ENCODE data around the gene BRWD1. TPM values are rescaled to one million over a fixed set of nuclear protein-coding genes. Genes with fewer than 3 reads are reported as not detected.
"Not testable (repeated sequence)": the region's sequence is repeated elsewhere in the genome, so short reads cannot be mapped to it uniquely, and the experiment has no call there.

BRWD1 gene
- total RNA-seq, 2 donors from 2014 or later: 31.8 to 46.8 TPM

DNA sequence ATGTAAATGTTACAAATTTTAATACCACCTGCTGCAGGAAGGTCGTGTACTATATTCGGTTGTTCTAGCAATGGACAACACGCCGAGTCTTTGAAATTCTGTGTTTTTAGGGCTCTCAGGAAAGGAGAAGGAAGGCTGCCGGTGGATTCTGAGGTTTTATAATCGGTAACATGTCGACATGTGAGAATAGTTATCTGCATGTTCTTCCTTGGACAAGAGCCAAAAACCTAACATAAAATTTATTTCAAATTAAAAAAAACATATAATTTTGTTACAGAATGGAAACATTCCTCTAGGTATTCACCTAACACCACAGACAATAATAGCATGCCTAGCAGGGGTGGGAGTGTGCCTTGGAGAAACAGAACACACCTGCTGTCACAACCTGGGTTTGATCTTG, 135.0 kb downstream of the BRWD1 start:
- H3K27me3 Mint-ChIP-seq: no peaks in the 10 kb centered on the region
- peaks cover 26% of the 10 kb centered on the region for H3K36me3 Mint-ChIP-seq
- no peaks in the 10 kb centered on the region for H3K9me3 Mint-ChIP-seq
- H3K27ac Mint-ChIP-seq: no peak overlapping the region
- H3K4me3 Mint-ChIP-seq: no peak overlapping the region
- DNase-seq (ENCODE audit: low spot score) (no peak), ATAC-seq (no peak)
- peaks cover 19 to 29% of the 10 kb centered on the region in 2 donors for H3K4me1 Mint-ChIP-seq (ENCODE audit: low read depth in 2 of 2)

DNA sequence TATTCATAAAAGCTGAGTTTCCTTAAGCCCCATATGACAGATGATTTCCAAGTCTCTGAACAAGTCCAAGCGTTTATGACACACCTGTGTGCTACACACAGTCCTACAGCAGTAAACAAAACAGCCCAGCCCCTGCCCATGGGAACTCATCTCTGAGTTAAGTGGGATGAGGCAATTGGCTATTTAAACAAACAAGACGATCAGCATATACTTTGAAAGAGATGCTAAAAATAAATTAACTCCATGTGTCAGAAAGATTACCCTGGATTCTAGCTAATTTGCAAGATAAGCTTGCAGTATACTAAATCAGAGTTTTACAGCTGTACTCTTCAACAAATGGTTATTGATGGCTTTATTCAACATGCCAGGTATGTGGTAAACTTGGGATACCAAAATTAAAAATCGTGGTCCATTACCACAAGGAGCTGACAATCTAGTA, 137.1 kb downstream of the BRWD1 start:
- H3K27me3 Mint-ChIP-seq: no peaks in the 10 kb centered on the region
- no peak for ATAC-seq
- H3K27ac Mint-ChIP-seq: no peak overlapping the region
- peaks cover 20% of the 10 kb centered on the region for H3K36me3 Mint-ChIP-seq
- no peak overlapping the region for H3K4me3 Mint-ChIP-seq
- no peaks in the 10 kb centered on the region for H3K9me3 Mint-ChIP-seq
- no peak for DNase-seq (ENCODE audit: low spot score)
- H3K4me1 Mint-ChIP-seq (ENCODE audit: low read depth in 2 of 2): peaks cover 10 to 16% of the 10 kb centered on the region in 2 donors

DNA sequence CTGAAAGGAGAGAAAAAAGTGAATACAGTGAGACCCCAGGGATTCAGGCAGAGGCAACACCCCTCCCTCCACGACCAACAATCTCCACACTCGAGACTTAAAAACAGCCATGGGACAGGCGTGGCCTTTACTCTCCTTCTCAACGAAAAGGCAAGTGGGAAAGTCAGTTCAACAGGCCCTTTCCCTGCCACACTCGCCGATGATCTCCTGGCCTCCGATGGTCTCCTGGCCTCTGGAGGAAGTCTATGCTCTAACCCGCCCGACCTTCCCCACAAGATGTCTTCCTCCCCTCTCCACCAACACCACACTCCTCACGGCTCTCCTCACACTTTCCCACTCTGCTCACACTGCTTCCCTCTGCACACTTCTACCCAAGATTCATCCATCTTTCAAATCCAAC, 137.8 kb downstream of the BRWD1 start:
- H3K4me1 Mint-ChIP-seq (ENCODE audit: low read depth in 2 of 2): peaks cover 8 to 14% of the 10 kb centered on the region in 2 donors
- H3K27me3 Mint-ChIP-seq: no peaks in the 10 kb centered on the region
- ATAC-seq (no peak), DNase-seq (ENCODE audit: low spot score) (no peak)
- H3K4me3 Mint-ChIP-seq: no peak overlapping the region
- H3K36me3 Mint-ChIP-seq: peaks cover 20% of the 10 kb centered on the region
- H3K9me3 Mint-ChIP-seq: no peaks in the 10 kb centered on the region
- H3K27ac Mint-ChIP-seq: no peak overlapping the region

DNA sequence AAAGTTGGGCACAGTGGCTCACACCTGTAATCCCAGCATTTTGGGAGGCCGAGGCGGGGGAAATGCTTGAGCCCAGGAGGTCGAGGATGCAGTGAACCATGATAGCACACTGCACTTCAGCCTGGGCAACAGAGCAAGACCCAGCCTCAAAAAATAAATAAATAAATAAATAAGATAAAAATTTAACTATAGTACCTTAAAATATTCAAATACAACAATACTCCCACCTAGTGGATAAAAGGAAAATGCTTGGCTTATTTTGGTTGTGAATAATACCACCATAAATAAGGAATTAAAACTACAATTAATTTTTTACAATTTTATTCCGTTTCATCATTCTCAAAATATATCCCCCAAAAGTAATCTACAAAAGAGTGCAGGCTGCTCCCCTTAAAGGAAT, 138.3 kb downstream of the BRWD1 start:
- peaks cover 16% of the 10 kb centered on the region for H3K36me3 Mint-ChIP-seq
- peaks cover 6 to 9% of the 10 kb centered on the region in 2 donors for H3K4me1 Mint-ChIP-seq (ENCODE audit: low read depth in 2 of 2)
- DNase-seq (ENCODE audit: low spot score): no peak
- no peak for ATAC-seq
- no peak overlapping the region for H3K27ac Mint-ChIP-seq
- H3K9me3 Mint-ChIP-seq: no peaks in the 10 kb centered on the region
- H3K27me3 Mint-ChIP-seq: no peaks in the 10 kb centered on the region
- H3K4me3 Mint-ChIP-seq: no peak overlapping the region

DNA sequence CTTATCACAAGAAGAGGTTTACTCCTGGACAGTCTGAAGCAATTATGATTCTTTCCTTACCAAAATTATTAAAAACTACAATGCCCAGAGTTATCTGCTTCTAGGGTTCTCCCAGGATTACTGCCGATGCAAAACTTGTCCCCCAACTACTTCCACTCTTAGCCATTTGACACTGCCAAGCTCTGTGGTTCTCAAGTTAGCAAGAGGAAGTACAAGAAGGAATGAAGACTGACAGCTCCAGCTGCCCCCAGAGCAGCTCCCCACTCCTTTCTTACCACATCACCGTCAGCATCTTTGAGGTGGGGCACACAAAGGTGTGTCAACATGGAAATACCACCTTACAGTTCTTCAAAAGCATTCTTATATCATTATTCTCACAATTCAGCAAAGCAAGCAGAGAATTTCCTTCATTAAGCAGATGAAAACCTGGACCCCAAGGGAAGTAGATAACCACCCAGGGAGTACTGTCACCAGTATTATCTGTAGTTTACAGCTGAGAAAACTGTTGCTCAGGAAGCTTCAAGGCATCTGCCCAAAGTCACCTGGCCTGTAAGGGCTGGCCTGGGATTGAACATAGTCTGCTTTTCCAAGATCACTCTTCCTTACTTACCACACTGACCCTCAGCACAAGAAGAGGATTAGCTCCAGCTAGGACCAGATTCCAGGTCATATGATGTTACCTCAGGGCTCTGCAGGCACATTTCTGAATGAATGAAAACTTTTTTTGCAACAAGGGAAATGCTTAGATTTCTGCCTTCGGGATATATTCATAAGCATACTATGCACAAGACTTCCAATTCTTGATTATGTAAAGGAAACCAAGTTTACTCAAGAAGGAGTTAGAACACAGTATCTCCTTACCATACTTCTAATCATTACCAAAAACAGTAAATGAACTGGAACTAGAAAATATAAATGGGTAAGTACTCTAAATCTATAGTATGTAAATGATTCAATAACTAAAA, 139.4 kb downstream of the BRWD1 start:
- ATAC-seq (no peak), DNase-seq (ENCODE audit: low spot score) (no peak)
- H3K27ac Mint-ChIP-seq: no peak overlapping the region
- peaks cover 11% of the 10 kb centered on the region for H3K36me3 Mint-ChIP-seq
- H3K4me1 Mint-ChIP-seq (ENCODE audit: low read depth in 2 of 2): peaks cover 3 to 6% of the 10 kb centered on the region in 2 donors
- H3K9me3 Mint-ChIP-seq: no peaks in the 10 kb centered on the region
- no peaks in the 10 kb centered on the region for H3K27me3 Mint-ChIP-seq
- H3K4me3 Mint-ChIP-seq: no peak overlapping the region

DNA sequence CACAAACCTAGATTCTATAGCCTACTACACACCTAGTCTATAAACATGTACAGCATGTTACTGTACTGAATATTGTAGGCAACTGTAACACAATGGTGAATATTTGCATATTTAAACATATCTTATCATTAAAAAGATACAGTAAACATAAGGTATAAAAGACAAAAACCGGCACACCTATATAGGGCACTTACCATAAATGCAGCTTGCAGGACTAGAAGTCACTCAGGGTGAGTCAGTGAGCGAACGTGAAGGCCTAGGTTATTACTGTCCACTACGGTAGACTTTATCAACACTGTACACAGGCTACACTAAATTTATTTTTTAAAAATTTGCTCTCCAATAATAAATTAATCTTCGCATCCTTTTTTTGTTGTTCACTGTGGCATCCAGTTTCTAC, 143.5 kb downstream of the BRWD1 start:
- no peaks in the 10 kb centered on the region for H3K9me3 Mint-ChIP-seq
- H3K4me1 Mint-ChIP-seq (ENCODE audit: low read depth in 2 of 2): peaks cover 0 to 3% of the 10 kb centered on the region in 2 donors

DNA sequence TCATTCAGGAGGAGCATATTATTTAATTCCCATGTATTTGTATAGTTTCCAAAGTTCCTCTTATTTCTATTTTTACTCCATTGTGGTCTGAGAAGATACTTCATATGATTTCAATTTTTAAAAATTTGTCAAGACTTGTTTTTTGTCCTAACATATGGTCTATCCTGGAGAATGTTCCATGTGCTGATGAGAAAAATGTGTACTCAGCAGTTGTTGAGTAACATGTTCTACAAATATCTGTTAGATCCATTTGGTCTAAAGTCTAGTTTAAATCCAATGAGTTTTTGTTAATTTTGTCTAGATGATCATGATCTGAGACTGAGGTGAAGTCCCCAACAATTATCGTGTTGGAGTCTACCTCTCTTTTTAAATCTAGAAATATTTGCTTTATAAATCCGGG, 144.6 kb downstream of the BRWD1 start:
- DNase-seq (ENCODE audit: low spot score) (no peak), ATAC-seq (no peak)
- H3K27ac Mint-ChIP-seq: no peak overlapping the region
- peaks cover 5% of the 10 kb centered on the region for H3K9me3 Mint-ChIP-seq
- peaks cover 5 to 10% of the 10 kb centered on the region in 2 donors for H3K27me3 Mint-ChIP-seq
- H3K4me1 Mint-ChIP-seq (ENCODE audit: low read depth in 2 of 2): peaks cover 0 to 3% of the 10 kb centered on the region in 2 donors
- no peak overlapping the region for H3K4me3 Mint-ChIP-seq
- peaks cover under 1% of the 10 kb centered on the region for H3K36me3 Mint-ChIP-seq

More for the DNA sequence above, 143.5 kb downstream of the BRWD1 start:
- no peaks in the 10 kb centered on the region for H3K36me3 Mint-ChIP-seq
- H3K4me3 Mint-ChIP-seq: no peak overlapping the region
- ATAC-seq (no peak), DNase-seq (ENCODE audit: low spot score) (no peak)
- peaks cover 4 to 9% of the 10 kb centered on the region in 2 donors for H3K27me3 Mint-ChIP-seq
- H3K27ac Mint-ChIP-seq: no peak overlapping the region

DNA sequence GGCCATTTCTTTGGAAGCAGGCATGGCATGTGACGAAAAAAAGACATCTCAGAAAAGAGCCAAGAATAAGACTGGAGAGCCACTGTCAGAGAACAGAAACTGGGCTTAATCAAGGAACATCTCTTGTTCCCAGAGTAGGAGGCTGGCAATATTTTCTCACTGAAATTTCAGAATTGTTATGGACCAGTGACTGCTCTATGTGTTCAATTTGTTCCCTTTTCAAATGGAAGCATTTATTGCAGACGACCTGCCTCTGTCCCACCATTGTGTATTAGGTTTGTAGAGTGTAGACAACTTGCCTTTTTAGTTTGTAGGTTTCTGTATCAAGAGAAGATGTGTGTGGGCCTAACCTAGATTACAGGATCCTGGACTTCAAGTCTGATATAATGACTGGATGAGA, 148.9 kb downstream of the BRWD1 start:
- peaks cover 10 to 17% of the 10 kb centered on the region in 2 donors for H3K27me3 Mint-ChIP-seq
- DNase-seq (ENCODE audit: low spot score) (no peak), ATAC-seq (no peak)
- H3K36me3 Mint-ChIP-seq: peaks cover 5% of the 10 kb centered on the region
- H3K27ac Mint-ChIP-seq: no peak overlapping the region
- H3K4me3 Mint-ChIP-seq: no peak overlapping the region
- no peaks in the 10 kb centered on the region for H3K4me1 Mint-ChIP-seq (ENCODE audit: low read depth in 2 of 2)
- peaks cover 10% of the 10 kb centered on the region for H3K9me3 Mint-ChIP-seq

DNA sequence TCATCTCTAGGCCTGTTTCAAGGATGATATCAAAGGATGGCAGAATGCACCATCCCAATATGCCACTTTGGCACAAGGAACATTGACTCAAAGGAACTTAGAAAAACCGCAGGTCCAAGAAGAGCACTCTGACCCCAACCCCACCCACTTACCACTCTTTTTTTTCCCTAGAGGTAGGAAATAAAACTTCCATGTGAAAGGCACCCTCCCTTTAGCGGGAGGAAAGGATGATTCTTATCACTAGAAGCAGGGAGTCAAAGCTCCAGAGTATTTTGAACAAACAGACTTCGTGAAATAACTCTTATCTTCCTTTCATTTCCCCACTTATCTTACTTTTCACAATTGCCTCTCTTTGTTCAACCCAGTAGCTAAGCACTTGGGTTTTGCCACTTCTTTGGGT, 152.4 kb downstream of the BRWD1 start:
- H3K4me3 Mint-ChIP-seq: no peak overlapping the region
- no peaks in the 10 kb centered on the region for H3K4me1 Mint-ChIP-seq (ENCODE audit: low read depth in 2 of 2)
- peaks cover 5% of the 10 kb centered on the region for H3K36me3 Mint-ChIP-seq

DNA sequence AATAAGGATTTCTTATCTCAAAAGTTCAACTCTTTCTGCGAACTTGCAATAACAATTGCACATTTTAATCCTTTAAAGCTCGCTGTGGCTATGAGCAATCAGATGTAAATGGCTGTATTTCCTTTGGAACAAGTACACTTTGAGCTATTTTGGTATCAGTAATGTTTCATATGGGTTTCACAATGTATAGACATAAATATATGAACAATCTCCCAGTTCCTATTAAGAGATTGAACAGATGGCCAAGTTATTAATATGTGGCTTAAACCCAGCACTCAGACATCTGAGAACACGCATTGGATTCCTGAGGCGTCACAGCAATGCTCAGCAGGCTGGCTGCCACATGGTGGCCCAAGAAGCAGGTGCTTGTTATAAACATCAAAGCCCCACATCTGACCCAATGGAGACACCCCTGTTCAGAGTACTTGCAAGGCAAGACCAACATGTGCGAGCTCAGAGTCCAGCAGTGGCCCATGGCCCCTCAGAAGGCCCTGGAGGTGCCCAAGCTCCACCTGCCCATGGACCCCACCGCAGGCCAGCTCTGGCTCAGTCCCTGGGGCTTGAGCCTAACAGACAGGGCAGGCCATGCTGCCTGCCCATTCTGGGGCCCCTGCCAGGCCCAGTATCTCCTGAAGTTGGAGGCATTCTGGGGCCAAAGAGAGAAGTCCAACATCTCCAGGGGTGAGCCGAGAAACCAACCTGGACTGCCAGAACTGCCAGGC, 153.9 kb downstream of the BRWD1 start:
- peaks cover 5% of the 10 kb centered on the region for H3K36me3 Mint-ChIP-seq
- no peak for ATAC-seq
- no peak overlapping the region for H3K4me3 Mint-ChIP-seq
- peaks cover 7% of the 10 kb centered on the region for H3K9me3 Mint-ChIP-seq
- H3K27me3 Mint-ChIP-seq: peaks cover 6 to 7% of the 10 kb centered on the region in 2 donors
- H3K4me1 Mint-ChIP-seq (ENCODE audit: low read depth in 2 of 2): no peaks in the 10 kb centered on the region
- DNase-seq (ENCODE audit: low spot score): no peak
- no peak overlapping the region for H3K27ac Mint-ChIP-seq

More for the DNA sequence above, 152.4 kb downstream of the BRWD1 start:
- Mint-ChIP-seq H3K9me3 (peaks cover 10% of the 10 kb centered on the region), H3K27me3 (peaks cover 10 to 12% of the 10 kb centered on the region in 2 donors), H3K27ac (no peak overlapping the region)
- DNase-seq (ENCODE audit: low spot score) (no peak), ATAC-seq (no peak)

DNA sequence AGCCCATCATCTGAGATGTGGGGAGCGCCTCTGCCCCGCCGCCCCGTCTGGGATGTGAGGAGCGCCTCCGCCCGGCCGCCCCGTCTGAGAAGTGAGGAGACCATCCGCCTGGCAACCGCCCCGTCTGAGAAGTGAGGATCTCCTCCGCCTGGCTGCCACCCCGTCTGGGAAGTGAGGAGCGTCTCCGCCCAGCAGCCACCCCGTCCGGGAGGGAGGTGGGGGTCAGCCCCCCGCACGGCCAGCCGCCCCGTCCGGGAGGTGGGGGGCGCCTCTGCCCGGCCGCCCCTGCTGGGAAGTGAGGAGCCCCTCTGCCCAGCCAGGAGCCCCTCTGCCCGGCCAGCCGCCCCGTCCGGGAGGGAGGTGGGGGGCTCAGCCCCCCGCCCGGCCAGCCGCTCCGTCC, 156.2 kb downstream of the BRWD1 start:
- not testable (repeated sequence) for H3K36me3 Mint-ChIP-seq; H3K4me3 Mint-ChIP-seq; H3K4me1 Mint-ChIP-seq (ENCODE audit: low read depth in 2 of 2); H3K27ac Mint-ChIP-seq; H3K27me3 Mint-ChIP-seq; DNase-seq (ENCODE audit: low spot score); ATAC-seq; H3K9me3 Mint-ChIP-seq

DNA sequence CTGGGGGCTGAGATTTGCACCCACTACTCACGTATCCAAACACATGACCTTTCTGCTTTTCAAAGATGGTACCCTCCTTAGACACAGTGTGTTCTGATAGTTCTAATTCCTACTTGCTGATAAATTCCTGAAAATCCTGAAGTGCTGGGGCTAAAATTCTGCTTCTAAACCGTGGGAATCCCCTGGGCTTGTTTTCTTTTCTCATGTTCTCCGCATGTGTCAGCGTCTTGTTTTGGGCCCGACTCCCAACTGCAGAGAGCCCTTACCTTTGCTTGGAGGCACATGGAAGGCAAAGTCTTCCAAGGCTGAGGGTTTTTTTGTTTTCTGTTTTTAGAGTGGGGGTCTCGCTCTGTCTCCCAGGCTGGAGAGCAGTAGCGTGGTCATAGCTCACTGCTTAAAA, 157.4 kb downstream of the BRWD1 start:
- Mint-ChIP-seq H3K27ac (no peak overlapping the region), H3K4me3 (no peak overlapping the region), H3K27me3 (peaks cover 0 to 4% of the 10 kb centered on the region in 2 donors), H3K9me3 (no peaks in the 10 kb centered on the region), H3K36me3 (no peaks in the 10 kb centered on the region), H3K4me1 (ENCODE audit: low read depth in 2 of 2) (no peaks in the 10 kb centered on the region)
- DNase-seq (ENCODE audit: low spot score) (no peak), ATAC-seq (no peak)

DNA sequence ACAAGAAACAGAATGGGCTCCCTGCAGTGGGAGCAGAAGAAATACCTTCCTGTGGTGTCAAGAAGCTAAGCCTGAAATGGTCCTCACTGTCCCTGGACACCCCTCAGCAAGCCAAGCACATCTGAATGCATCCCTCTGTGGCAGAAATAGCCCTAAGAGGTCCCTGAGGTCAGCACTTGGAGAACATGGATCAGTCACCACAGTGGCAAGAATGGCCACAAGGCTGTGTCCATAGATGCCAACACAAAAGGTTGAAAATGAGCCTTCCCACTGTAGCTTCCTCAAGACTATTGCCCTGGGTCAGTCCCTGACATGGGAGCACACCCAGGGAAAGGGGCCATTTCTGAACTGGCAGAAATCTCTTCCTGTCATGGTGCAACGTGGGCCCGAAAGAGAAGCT, 157.9 kb downstream of the BRWD1 start:
- Mint-ChIP-seq H3K4me3 (no peak overlapping the region), H3K9me3 (no peaks in the 10 kb centered on the region), H3K27me3 (peaks cover 2 to 6% of the 10 kb centered on the region in 2 donors), H3K4me1 (ENCODE audit: low read depth in 2 of 2) (no peaks in the 10 kb centered on the region), H3K27ac (no peak overlapping the region), H3K36me3 (no peaks in the 10 kb centered on the region)
- no peak for DNase-seq (ENCODE audit: low spot score)
- ATAC-seq: no peak

DNA sequence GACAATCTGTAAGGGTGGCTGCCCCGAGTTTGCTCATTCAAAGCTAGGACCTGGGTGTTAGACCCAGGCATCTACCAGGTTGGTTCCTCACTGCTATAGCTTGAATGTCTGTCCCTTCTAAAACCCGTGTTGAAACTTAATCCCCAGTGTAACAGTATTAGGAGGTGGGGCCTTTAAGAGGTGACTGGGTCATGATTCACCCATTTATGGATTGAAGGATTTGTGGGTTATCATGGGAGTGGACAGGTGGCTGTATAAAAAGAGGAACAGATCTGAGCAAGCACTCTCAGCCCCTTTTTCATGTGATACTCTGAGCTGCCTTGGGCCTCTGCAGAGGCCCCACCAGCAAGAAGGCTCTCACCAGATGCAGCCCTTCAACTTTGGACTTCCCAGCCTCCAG, 159.6 kb downstream of the BRWD1 start:
- no peak overlapping the region for H3K27ac Mint-ChIP-seq
- H3K36me3 Mint-ChIP-seq: no peaks in the 10 kb centered on the region
- no peaks in the 10 kb centered on the region for H3K9me3 Mint-ChIP-seq
- ATAC-seq (no peak), DNase-seq (ENCODE audit: low spot score) (no peak)
- H3K4me1 Mint-ChIP-seq (ENCODE audit: low read depth in 2 of 2): no peaks in the 10 kb centered on the region
- peaks cover 10 to 13% of the 10 kb centered on the region in 2 donors for H3K27me3 Mint-ChIP-seq
- no peak overlapping the region for H3K4me3 Mint-ChIP-seq

Data from natural killer cell treated with Interleukin-12 subunit alpha and Interleukin-12 subunit beta and Interleukin-15 and Interleukin-18, amount 100 ng/mL, for 72 hours (primary cell).